G401 (cell line): ENCODE data around the gene FBLN1. TPM values are rescaled to one million over a fixed set of nuclear protein-coding genes. Genes with fewer than 3 reads are reported as not detected.

Experiments used
- DNase-seq: peaks from one replicate; pipeline ENCODE4 v3.0.0-alpha.2; 2015; ENCODE audit warnings: low spot score
- in situ Hi-C: cut with HindIII; loops from 2 replicates; pipeline ENCODE4 v1.10.0; 2016; ENCODE audit warnings: low sequenced_read_pairs, mixed read lengths
- total RNA-seq: library from RNA; depleted of rRNA; stranded (reverse); fragments of >200 nt; shearing (Covaris generic); gene quantifications from 2 replicates; pipeline ENCODE4 v1.2.3, GENCODE V29; 2014

The FBLN1 gene
- total RNA-seq, 1 experiment from 2014 or later = 128 TPM

- DNase-seq = peak; percentile 80
- in situ Hi-C loops = no loop called here
Measured at GRCh38 chr22:45577746-45578523, 75.3 kb downstream of the FBLN1 start.

GRCh38 chr22:45578524-45579147 is 76.0 kb downstream of the FBLN1 start:
- in situ Hi-C loops = no loop called here
- no peak for DNase-seq

- no peak for DNase-seq
- in situ Hi-C loops = no loop called here
Measured at GRCh38 chr22:45579306-45579705, 76.6 kb downstream of the FBLN1 start.

- in situ Hi-C loops = no loop called here
- no peak for DNase-seq
Measured at GRCh38 chr22:45579806-45580725, 77.4 kb downstream of the FBLN1 start.

GRCh38 chr22:45580726-45581381 is 78.2 kb downstream of the FBLN1 start:
- in situ Hi-C loops = no loop called here
- no peak for DNase-seq

- no peak for DNase-seq
- in situ Hi-C loops = no loop called here
Measured at GRCh38 chr22:45581549-45582080, 78.9 kb downstream of the FBLN1 start.

GRCh38 chr22:45582236-45582954 is 79.7 kb downstream of the FBLN1 start:
- in situ Hi-C loops = no loop called here
- DNase-seq = no peak

GRCh38 chr22:45582955-45583320 is 80.3 kb downstream of the FBLN1 start:
- DNase-seq = no peak
- in situ Hi-C loops = no loop called here

GRCh38 chr22:45583504-45583903 is 80.8 kb downstream of the FBLN1 start:
- DNase-seq = no peak
- in situ Hi-C loops = no loop called here

- DNase-seq = no peak
- in situ Hi-C loops = no loop called here
Measured at GRCh38 chr22:45584121-45584570, 81.5 kb downstream of the FBLN1 start.

- in situ Hi-C loops = no loop called here
- DNase-seq = no peak
Measured at GRCh38 chr22:45584621-45585436, 82.1 kb downstream of the FBLN1 start.

GRCh38 chr22:45585437-45585755 is 82.7 kb downstream of the FBLN1 start:
- in situ Hi-C loops = no loop called here
- no peak for DNase-seq

- DNase-seq = no peak
- in situ Hi-C loops = no loop called here
Measured at GRCh38 chr22:45585946-45586540, 83.4 kb downstream of the FBLN1 start.

- in situ Hi-C loops = no loop called here
- no peak for DNase-seq
Measured at GRCh38 chr22:45586651-45587405, 84.1 kb downstream of the FBLN1 start.

GRCh38 chr22:45587638-45588505 is 85.2 kb downstream of the FBLN1 start:
- in situ Hi-C loops = no loop called here
- DNase-seq = no peak

GRCh38 chr22:45589556-45589955 is 86.9 kb downstream of the FBLN1 start:
- DNase-seq = no peak
- in situ Hi-C loops = no loop called here
